ENCODE measurements around the gene PACS1.

DNA sequence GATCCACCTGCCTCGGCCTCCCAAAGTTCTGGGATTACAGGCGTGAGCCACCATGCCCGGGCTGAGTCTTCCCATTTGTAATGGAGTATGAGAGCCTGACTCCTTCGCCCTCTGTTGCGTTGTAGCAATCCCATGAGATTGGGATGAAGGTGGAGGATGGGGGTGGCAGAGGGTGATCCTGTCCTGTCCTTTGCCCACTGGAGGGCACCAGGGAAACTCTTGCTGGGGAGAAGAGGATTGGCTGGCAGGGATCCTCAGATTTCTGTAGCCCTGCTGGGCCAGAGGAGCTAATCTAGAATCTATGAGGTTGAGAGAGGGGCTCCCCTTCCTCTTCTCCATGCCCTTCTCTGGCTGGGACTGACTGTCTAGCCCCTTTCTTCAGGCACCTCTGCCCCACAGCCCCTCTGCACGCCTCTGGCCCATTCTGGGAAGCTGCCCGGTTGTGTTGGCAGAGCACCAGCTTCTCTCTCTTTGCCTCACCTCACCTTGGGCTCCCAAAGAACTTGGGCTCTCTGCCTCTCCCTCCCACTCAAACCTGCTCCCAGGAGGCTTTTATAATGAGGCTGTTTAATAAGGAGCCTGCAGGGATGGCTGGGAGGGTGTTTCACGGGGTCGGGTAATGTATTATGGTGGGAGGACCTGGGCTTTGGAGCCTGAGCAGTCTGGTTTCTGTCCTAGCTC lies 34.3 kb upstream of the PACS1 start:
- TF ChIP-seq, protein P1, sequence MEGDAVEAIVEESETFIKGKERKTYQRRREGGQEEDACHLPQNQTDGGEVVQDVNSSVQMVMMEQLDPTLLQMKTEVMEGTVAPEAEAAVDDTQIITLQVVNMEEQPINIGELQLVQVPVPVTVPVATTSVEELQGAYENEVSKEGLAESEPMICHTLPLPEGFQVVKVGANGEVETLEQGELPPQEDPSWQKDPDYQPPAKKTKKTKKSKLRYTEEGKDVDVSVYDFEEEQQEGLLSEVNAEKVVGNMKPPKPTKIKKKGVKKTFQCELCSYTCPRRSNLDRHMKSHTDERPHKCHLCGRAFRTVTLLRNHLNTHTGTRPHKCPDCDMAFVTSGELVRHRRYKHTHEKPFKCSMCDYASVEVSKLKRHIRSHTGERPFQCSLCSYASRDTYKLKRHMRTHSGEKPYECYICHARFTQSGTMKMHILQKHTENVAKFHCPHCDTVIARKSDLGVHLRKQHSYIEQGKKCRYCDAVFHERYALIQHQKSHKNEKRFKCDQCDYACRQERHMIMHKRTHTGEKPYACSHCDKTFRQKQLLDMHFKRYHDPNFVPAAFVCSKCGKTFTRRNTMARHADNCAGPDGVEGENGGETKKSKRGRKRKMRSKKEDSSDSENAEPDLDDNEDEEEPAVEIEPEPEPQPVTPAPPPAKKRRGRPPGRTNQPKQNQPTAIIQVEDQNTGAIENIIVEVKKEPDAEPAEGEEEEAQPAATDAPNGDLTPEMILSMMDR (IDR thresholded peaks at IDR 0.05): no peak
- TF ChIP-seq EP300 (IDR thresholded peaks at IDR 0.05): no peak
- TF ChIP-seq POLR2A (IDR thresholded peaks at IDR 0.05): no peak

Data from ovary (tissue), 3 donors.